Ishikawa (cell line): ENCODE measurements around the gene TMEM139.

Experiments
- CEBPB ChIP-seq: IDR thresholded peaks from 2 replicates; pipeline ENCODE4 v1.6.1; 2012
- EGR1 ChIP-seq: IDR thresholded peaks from 2 replicates; pipeline ENCODE4 v1.6.1; 2012
- EP300 ChIP-seq: IDR thresholded peaks from 2 replicates; pipeline ENCODE4 v1.6.1; 2012; ENCODE audit warnings: borderline replicate concordance
- FOXM1 ChIP-seq: IDR thresholded peaks from 2 replicates; pipeline ENCODE4 v1.6.1; 2012; ENCODE audit warnings: low read depth, borderline replicate concordance
- NFIC ChIP-seq: IDR thresholded peaks from 2 replicates; pipeline ENCODE4 v1.6.1; 2012
- RAD21 ChIP-seq: IDR thresholded peaks from 2 replicates; pipeline ENCODE4 v1.6.1; 2012; ENCODE audit warnings: low read depth
- TAF1 ChIP-seq: IDR thresholded peaks from 2 replicates; pipeline ENCODE4 v1.6.1; 2012; ENCODE audit warnings: low read depth, mild to moderate bottlenecking
- TEAD4 ChIP-seq: IDR thresholded peaks from 2 replicates; pipeline ENCODE4 v1.6.1; 2012
- YY1 ChIP-seq: IDR thresholded peaks from 2 replicates; pipeline ENCODE4 v1.6.1; 2012; ENCODE audit warnings: low read depth
- ZBTB7A ChIP-seq: IDR thresholded peaks from 2 replicates; pipeline ENCODE4 v1.6.1; 2012; ENCODE audit warnings: low read depth
- TF ChIP-seq, protein P1 (sequence below): IDR thresholded peaks from 2 replicates; pipeline ENCODE4 v1.6.1; 2012
- TF ChIP-seq, protein P2 (sequence below): IDR thresholded peaks from 2 replicates; pipeline ENCODE4 v1.6.1; 2012; ENCODE audit warnings: low read depth, mild to moderate bottlenecking

DNA sequence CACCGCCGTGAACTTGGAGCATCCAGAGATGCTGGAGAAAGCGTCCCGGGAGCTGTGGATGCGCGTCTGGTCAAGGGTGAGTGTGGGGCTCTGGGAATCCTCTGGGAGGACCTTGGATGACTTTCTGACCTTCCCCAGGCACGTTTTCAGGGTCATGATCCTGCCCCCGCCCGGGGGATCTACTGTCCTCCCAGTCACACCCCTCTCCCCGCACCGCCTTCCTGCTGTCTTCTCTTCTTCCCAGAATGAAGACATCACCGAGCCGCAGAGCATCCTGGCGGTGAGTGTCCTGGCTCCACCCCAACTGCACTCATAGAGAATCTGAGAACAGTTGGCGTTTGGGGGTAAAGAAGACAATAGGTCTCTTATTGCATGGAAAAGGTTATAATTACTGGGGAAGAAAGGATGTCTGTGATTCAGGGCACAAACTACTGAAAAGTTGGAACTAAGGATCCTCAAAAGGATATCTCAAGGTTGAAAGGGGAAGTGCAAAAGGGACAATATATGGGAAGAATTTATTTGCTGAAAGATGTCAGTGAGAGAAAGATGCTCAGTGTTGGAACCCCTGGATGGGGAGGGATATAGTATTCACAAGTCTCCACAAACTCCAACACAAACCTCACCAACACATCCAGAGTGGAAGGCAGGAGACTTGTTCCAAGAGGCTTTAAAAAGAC is 19.6 kb upstream of the TMEM139 start:
- TF ChIP-seq TAF1 (no peak), TEAD4 (no peak), FOXM1 (no peak), EGR1 (no peak), CEBPB (no peak), ZBTB7A (no peak), YY1 (no peak), RAD21 (no peak), NFIC (no peak), EP300 (no peak)
- TF ChIP-seq, protein P1, sequence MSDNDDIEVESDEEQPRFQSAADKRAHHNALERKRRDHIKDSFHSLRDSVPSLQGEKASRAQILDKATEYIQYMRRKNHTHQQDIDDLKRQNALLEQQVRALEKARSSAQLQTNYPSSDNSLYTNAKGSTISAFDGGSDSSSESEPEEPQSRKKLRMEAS, result no peak
- TF ChIP-seq, protein P2, sequence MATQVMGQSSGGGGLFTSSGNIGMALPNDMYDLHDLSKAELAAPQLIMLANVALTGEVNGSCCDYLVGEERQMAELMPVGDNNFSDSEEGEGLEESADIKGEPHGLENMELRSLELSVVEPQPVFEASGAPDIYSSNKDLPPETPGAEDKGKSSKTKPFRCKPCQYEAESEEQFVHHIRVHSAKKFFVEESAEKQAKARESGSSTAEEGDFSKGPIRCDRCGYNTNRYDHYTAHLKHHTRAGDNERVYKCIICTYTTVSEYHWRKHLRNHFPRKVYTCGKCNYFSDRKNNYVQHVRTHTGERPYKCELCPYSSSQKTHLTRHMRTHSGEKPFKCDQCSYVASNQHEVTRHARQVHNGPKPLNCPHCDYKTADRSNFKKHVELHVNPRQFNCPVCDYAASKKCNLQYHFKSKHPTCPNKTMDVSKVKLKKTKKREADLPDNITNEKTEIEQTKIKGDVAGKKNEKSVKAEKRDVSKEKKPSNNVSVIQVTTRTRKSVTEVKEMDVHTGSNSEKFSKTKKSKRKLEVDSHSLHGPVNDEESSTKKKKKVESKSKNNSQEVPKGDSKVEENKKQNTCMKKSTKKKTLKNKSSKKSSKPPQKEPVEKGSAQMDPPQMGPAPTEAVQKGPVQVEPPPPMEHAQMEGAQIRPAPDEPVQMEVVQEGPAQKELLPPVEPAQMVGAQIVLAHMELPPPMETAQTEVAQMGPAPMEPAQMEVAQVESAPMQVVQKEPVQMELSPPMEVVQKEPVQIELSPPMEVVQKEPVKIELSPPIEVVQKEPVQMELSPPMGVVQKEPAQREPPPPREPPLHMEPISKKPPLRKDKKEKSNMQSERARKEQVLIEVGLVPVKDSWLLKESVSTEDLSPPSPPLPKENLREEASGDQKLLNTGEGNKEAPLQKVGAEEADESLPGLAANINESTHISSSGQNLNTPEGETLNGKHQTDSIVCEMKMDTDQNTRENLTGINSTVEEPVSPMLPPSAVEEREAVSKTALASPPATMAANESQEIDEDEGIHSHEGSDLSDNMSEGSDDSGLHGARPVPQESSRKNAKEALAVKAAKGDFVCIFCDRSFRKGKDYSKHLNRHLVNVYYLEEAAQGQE, result no peak
